Endothelial cell (in vitro differentiated cells): Measurements from ENCODE around the gene AKAP17A. TPM values are rescaled to one million over a fixed set of nuclear protein-coding genes. Genes with fewer than 3 reads are reported as not detected.

Experiments used
- DNase-seq: peaks from one replicate; pipeline ENCODE4 v3.0.0; 2021; ENCODE audit warnings: low spot score
- H3K27ac Mint-ChIP-seq: one replicate; pipeline ENCODE4 v1.8.0; 2021; ENCODE audit warnings: mixed read lengths, inconsistent platforms; ENCODE audit not compliant: unreplicated experiment
- H3K27me3 Mint-ChIP-seq: one replicate; pipeline ENCODE4 v1.8.0; 2021; ENCODE audit warnings: mild to moderate bottlenecking, moderate library complexity, mixed read lengths, inconsistent platforms; ENCODE audit not compliant: unreplicated experiment
- H3K36me3 Mint-ChIP-seq: one replicate; pipeline ENCODE4 v1.8.0; 2021; ENCODE audit warnings: mild to moderate bottlenecking, low read depth, mixed read lengths, inconsistent platforms; ENCODE audit not compliant: unreplicated experiment
- H3K4me1 Mint-ChIP-seq: one replicate; pipeline ENCODE4 v1.8.0; 2021; ENCODE audit warnings: mild to moderate bottlenecking, mixed read lengths, inconsistent platforms; ENCODE audit not compliant: unreplicated experiment
- H3K4me3 Mint-ChIP-seq: one replicate; pipeline ENCODE4 v1.8.0; 2021; ENCODE audit warnings: mild to moderate bottlenecking, mixed read lengths, inconsistent platforms; ENCODE audit not compliant: unreplicated experiment
- H3K9me3 Mint-ChIP-seq: one replicate; pipeline ENCODE4 v1.8.0; 2021; ENCODE audit warnings: mixed read lengths, inconsistent platforms; ENCODE audit not compliant: unreplicated experiment
- total RNA-seq: library from RNA; stranded (reverse); fragmentation: NEBNext Ultra II Directional; extraction: Animal tissue kit (Norgen Biotek cat#: 25700); gene quantifications from one replicate; pipeline ENCODE4 v1.2.1, GENCODE V29; 2021; ENCODE audit not compliant: unreplicated experiment
- TF ChIP-seq, protein P1 (sequence below): fragments of 200-600 bp; sonication (generic); IDR thresholded peaks from one replicate; pipeline ENCODE4 v1.5.0; 2021; ENCODE audit warnings: antibody characterized with exemption; ENCODE audit not compliant: unreplicated experiment

Gene AKAP17A
- total RNA-seq, 1 donor from 2014 or later: 25.9 TPM

DNA sequence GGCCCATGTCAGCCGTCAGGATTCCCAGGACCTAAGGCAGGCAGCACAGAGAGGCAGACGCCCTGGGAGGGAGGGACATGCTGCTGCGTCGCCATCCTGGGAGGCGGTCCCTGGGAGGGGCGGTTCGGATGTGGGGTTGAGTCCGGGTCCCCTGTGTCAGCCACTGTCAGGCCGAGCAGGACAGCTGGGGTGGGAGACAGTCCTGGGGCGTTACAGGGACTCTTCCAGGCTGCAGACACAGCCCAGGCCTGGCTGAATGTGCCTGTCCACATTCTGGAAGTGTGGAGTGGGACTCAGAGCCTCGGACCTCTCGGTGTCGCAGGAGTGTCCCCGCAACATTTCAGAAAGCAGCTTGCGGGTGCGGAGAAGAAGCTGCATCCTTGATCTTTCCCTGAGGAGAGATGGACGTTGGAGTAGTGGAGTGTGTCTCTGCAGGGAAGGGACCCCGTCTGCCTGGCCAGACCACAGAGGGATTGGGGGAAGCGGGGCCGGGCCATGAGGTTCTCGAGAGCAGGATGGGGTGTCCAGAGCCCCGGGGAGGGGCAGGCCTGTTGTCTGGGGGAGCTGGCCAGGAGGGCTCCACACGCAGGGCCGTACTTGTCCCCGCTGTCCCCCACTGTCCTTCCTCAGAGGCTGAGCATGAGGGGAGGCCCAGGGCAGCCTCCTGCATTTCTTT is 6.1 kb downstream of the AKAP17A start:
- no peak for DNase-seq
- peaks cover 23% of the 10 kb centered on the region for H3K27me3 Mint-ChIP-seq
- peaks cover 7% of the 10 kb centered on the region for H3K4me1 Mint-ChIP-seq
- H3K27ac Mint-ChIP-seq: no peak overlapping the region
- no peak overlapping the region for H3K4me3 Mint-ChIP-seq
- TF ChIP-seq, protein P1, sequence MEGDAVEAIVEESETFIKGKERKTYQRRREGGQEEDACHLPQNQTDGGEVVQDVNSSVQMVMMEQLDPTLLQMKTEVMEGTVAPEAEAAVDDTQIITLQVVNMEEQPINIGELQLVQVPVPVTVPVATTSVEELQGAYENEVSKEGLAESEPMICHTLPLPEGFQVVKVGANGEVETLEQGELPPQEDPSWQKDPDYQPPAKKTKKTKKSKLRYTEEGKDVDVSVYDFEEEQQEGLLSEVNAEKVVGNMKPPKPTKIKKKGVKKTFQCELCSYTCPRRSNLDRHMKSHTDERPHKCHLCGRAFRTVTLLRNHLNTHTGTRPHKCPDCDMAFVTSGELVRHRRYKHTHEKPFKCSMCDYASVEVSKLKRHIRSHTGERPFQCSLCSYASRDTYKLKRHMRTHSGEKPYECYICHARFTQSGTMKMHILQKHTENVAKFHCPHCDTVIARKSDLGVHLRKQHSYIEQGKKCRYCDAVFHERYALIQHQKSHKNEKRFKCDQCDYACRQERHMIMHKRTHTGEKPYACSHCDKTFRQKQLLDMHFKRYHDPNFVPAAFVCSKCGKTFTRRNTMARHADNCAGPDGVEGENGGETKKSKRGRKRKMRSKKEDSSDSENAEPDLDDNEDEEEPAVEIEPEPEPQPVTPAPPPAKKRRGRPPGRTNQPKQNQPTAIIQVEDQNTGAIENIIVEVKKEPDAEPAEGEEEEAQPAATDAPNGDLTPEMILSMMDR: no peak
- peaks cover 41% of the 10 kb centered on the region for H3K36me3 Mint-ChIP-seq
- H3K9me3 Mint-ChIP-seq: no peaks in the 10 kb centered on the region

DNA sequence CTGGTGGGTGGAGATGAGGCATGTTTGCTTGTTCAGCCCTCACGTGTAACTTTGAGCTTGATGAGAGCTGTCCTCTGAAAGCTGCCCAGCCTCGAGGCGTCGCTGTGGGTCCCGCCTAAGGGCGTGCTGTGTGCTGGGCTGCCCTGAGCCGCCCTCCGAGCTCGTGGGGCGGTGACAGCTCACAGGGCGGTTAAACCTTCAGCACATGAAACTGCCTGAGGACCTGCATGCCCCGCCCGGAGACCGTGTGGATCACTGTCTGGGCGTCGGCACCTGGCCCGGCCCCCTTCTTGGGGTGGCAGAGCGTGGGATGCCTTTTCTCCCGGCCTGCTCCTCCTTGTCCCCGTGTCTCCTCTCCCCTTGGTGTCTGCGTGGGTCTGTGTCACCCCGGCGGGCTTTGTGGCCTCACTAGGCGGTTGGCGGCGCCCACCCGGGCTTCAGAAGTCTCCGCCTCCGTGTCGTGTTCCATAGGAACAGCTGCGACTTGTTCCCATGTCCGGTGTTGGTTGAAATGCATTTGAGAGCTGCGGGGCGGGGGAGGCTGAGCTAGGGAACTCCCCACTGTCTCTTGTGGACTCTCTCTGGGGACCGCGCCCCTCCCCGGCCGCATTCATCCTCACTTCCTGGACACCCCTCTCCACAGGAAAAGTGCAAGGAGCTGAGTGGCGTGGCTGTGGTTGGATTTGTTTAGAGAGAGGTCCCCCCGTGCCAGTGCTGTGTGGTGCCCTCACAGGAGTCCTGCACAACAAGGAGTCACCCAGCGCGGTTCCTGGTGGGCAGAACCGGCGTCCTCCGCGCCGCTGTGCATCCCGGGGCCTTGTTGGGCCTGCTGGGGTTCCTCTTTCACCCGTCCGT is 6.8 kb downstream of the AKAP17A start:
- Mint-ChIP-seq H3K4me3 (no peak overlapping the region), H3K27ac (peak overlapping the region; percentile 68), H3K4me1 (no peaks in the 10 kb centered on the region), H3K9me3 (no peaks in the 10 kb centered on the region), H3K27me3 (peaks cover 19% of the 10 kb centered on the region), H3K36me3 (peaks cover 36% of the 10 kb centered on the region)
- TF ChIP-seq, protein P1: no peak
- no peak for DNase-seq

DNA sequence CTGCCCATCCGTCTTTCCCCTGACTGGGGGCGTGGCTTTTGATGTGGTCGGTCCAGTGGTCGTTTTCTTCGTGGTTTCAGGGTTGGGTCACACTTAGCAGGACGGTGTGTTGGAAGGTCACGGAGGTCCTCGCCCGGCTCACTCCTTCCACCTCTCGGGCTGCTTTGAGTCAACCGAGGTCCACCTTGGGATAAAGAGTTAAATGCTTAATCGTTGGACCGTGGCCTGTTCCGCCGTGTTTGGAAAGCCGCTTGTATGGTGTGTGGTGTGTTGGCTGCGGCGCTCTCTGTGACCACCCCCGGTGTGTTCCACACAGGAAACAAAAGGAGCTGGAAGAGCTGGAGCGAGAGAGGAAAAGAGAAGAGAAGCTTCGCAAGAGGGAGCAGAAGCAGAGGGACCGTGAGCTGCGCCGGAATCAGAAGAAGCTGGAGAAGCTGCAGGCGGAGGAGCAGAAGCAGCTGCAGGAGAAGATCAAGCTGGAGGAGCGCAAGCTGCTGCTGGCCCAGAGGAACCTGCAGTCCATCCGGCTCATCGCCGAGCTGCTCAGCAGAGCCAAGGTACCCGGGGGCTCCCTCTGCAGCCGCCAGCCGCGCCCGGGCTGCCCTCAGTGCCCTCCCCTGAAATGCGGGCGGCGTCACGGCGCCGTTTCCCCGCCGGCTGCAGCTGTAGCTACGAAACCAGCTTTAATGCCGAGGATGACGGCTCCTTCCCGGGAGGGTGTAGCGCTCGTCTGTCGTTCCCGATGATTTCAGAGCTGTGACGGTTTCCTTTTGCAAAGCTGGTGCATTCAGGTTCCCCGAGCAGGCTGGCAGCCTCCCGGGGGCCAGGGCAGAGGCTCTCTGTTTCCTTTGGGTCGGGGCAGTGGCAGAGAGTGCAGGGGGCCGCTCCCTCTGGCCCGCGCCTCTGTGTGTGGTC is 7.7 kb downstream of the AKAP17A start:
- Mint-ChIP-seq H3K27ac (peak overlapping the region; percentile 68), H3K36me3 (peaks cover 37% of the 10 kb centered on the region), H3K27me3 (peaks cover 18% of the 10 kb centered on the region), H3K4me3 (peak overlapping the region; percentile 81), H3K4me1 (no peaks in the 10 kb centered on the region), H3K9me3 (peaks cover 2% of the 10 kb centered on the region)
- DNase-seq: no peak
- TF ChIP-seq, protein P1: no peak

DNA sequence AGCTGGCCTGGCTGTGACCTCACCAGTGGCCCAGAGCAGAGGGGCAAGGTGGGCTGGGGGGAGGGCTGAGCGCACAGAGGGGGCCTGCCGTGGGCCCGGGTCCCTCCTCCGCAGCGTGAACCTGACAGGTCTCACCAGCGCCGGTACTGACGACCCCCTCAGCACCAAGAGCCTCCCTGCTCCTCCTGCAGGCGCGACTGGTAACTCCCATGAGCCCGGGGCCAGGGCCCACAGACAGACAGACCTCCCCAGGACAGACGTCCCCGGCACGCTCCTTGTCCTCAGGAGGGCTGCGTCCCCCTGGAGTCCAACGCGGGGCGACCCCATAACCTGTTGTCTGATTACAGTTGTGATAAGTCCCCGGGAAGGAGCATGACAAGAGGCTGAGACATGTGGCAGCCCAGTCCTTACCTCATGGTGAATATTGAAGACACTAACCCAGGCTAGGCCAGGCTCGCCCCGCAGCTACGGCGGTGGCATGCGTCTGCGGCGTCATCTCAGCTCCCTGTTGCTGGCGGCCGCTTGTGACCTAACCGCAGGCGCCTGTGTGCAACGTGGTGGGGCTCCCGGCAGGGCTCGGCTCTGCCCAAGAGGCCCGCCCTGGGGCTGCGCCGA is 8.5 kb downstream of the AKAP17A start:
- Mint-ChIP-seq H3K27me3 (peaks cover 20% of the 10 kb centered on the region), H3K36me3 (peaks cover 40% of the 10 kb centered on the region), H3K9me3 (peaks cover 9% of the 10 kb centered on the region), H3K27ac (no peak overlapping the region), H3K4me3 (no peak overlapping the region), H3K4me1 (no peaks in the 10 kb centered on the region)
- TF ChIP-seq, protein P1: no peak
- DNase-seq: no peak
